Stimulated activated CD8-positive, alpha-beta memory T cell treated with anti-CD3 and anti-CD28 coated beads, Interleukin-7, amount 100 ng/mL, for 4 hours (primary cell): Measurements from ENCODE around the gene ADK.
"Not testable (repeated sequence)": the region's sequence is repeated elsewhere in the genome, so short reads cannot be mapped to it uniquely, and the experiment has no call there.

Source experiments
- DNase-seq, 2 donors: peaks; one replicate each; pipeline ENCODE4 v3.0.0-alpha.2; 2020; ENCODE audit warnings: low read depth in 2 of 2

ADK gene

GRCh38 chr10:74548676-74549075 is 397.7 kb downstream of the ADK start:
- DNase-seq, result no peak

DNA sequence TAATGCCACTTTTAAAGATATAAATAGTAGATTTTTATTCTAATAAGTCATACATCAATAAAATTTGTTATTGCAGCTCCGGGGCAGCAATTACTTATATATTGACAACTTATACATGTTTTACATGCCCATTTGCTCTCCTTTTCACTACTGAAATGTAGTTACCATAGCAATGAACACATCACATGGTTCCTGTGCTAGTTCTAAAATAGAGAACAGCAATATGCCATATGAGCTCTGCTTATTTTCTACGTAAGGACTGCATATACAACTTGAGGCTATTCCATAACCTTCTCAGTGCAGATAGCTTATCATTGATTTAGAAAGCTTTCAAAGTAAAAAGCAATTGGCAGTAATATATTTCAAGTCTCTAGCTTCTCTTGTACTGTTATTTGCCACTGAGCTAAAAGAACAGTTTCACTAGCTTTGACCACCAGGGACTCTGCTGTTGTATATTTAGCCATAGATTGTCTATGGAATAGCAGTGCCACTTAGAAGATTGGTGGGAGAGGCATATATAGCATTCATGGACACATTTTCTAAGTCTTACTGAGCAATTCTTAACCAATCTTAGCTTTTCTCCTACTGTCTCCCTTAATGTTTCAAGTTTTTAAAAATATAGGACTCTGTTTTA is 405.2 kb downstream of the ADK start:
- no peak for DNase-seq

DNA sequence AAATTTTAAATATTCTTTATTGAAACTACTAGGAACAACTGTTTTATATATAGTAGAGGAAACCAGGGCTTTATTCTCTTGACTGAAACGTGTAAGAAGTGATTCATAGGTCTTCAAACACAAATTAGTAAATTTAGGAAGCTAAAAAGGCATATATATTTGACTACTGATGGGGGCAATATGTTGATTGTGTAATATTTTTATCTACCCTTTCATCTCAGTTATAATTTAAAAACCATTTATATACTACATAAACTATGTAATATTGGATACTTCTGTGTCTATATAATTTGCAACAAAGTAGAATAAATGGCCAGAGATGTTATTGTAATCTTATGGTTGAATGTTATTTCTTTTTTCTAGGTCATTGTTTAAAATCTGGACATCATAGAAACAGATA is 406.1 kb downstream of the ADK start:
- DNase-seq, result no peak

GRCh38 chr10:74558403-74558802 is 407.4 kb downstream of the ADK start:
- DNase-seq, result no peak

- DNase-seq, result no peak
Measured at GRCh38 chr10:74558897-74559296, 407.9 kb downstream of the ADK start.

- DNase-seq, result not testable (repeated sequence)
Measured at GRCh38 chr10:74568896-74569295, 417.9 kb downstream of the ADK start.

DNA sequence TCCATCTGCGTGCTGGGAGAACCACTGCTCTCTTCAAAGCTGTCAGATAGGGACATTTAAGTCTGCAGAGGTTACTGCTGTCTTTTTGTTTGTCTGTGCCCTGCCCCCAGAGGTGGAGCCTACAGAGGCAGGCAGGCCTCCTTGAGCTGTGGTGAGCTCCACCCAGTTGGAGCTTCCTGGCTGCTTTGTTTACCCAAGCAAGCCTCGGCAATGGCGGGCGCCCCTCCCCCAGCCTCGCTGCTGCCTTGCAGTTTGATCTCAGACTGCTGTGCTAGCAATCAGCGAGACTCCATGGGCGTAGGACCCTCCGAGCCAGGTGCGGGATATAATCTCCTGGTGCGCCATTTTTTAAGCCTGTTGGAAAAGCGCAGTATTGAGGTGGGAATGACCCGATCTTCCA is 422.5 kb downstream of the ADK start:
- not testable (repeated sequence) for DNase-seq

GRCh38 chr10:74575191-74575720 is 424.2 kb downstream of the ADK start:
- no peak for DNase-seq

DNA sequence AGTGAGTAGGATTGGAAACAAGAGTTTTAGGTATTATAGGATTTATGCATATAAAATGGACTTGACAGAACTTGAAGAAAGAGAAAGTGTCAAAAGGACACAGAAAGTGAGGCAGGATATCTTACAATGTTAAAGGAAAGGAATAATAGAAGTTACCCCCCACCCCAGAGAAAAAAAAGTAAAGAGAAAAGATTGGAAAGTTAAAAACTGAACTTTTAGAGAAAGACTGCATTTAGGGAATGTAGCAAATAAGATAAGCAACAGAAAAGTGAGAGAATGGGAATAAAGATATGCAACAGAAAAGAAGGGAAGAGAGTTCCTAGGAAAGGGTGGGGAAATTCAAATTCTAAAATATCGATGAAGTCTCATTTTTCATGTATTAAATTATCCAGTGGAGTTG is 424.9 kb downstream of the ADK start:
- no peak for DNase-seq

- DNase-seq, result no peak
Measured at GRCh38 chr10:74576586-74576985, 425.6 kb downstream of the ADK start.

- DNase-seq, result not testable (repeated sequence)
Measured at GRCh38 chr10:74580438-74580837, 429.4 kb downstream of the ADK start.

- no peak for DNase-seq
Measured at GRCh38 chr10:74582566-74582965, 431.5 kb downstream of the ADK start.

DNA sequence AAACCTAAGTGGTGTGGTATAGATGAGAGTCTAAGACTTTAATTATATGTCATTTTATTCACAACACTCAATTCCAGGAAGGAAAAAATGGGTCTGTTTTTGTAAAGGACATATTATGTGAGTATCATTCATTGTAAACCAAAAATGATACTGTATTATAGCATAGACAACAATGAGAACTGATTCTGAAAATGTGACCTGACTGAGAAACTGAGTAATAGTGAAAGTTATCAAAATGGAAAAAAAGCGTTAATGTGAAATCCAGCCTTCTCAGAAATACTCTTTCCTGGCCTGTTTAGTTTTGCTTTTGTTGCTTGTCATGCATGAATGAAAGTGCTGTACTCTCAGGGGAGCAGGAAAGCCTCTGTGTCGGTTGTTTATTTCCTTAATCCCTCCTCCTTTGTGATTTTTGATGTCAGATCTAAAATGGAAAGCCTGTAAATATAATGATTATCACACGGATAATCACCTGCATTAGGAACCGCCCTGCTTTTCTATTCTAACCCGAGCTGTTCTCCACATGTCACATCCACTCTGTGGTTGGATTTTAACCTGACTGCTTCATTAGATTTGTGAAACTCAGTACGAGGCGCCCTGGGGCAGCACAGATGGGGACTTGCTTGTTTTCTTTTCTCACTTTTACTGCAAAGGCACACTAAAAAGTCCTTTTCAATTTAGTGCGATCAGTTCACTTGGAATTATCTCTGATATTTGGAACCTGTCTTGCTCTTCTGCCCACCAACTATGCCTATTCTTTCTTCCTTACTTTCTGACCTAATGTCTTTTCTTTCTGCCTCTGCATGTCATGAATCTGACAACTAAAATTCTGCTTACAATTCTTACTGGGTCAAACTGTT is 434.4 kb downstream of the ADK start:
- peak in 1 of 2 donors; percentile 7 for DNase-seq

DNA sequence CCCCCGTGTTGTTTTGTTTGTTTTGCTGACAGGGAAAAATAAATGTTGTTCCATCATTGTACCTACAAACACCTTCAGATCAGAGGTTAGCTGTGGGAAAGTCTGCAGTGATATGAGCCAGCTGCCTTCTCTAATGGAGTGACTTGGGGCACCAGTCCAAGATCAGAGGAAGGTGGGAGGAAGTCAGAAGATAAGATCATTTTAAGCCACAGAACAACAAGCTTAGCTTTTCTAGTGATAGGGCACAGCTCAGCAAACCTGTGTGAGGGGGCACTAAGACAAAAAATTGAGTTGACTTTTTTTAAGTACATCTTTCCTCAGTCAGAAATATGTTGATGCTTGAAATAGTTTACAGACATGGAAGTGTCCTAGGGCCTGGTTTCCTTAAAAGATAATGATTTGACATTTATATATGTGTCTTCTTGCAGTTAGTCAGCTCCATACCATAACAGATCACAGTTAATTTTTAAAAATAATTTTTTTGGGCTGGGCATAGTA is 435.1 kb downstream of the ADK start:
- peak in 1 of 2 donors; percentile 35 for DNase-seq

GRCh38 chr10:74587109-74587854 is 436.3 kb downstream of the ADK start:
- DNase-seq, result no peak

- DNase-seq, result peak; percentile 73 to 80
Measured at GRCh38 chr10:74589226-74589673, 438.2 kb downstream of the ADK start.

DNA sequence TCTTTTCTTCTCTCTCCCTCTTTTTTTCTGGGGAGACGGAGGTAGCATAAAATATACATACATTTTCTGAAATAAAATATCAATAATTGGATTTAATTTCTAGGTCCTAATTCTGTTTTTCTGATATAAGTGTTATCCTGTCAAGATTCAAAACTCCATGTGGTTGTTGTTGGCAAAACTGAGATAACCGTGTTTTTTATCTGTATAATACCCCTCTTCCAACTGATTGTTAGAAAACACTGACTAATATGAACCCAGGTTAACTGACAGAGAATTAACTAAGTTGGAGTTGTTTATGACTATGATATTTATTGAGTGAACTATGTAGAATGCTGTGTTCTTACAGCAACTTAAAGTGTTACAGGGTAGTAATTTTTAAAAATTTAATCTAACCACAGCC is 438.8 kb downstream of the ADK start:
- no peak for DNase-seq

GRCh38 chr10:74593470-74593869 is 442.4 kb downstream of the ADK start:
- no peak for DNase-seq

DNA sequence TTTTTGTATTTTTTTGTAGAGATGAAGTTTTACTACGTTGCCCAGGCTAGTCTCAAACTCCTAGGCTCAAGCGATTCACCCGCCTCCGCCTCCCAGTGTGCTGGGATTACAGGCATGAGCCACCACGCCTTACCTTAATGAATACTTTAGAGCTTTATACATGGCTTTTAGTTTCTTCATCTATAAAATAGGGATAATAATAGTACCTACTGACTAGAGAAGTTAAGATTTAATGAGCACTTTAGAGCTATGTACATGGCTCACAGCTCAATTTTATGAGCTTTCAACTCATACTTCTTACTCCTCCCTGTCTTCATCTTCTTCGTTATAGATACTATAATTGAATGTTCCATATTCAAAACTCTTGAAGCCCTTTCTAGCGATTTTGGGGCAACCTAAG is 445.7 kb downstream of the ADK start:
- DNase-seq, result no peak

DNA sequence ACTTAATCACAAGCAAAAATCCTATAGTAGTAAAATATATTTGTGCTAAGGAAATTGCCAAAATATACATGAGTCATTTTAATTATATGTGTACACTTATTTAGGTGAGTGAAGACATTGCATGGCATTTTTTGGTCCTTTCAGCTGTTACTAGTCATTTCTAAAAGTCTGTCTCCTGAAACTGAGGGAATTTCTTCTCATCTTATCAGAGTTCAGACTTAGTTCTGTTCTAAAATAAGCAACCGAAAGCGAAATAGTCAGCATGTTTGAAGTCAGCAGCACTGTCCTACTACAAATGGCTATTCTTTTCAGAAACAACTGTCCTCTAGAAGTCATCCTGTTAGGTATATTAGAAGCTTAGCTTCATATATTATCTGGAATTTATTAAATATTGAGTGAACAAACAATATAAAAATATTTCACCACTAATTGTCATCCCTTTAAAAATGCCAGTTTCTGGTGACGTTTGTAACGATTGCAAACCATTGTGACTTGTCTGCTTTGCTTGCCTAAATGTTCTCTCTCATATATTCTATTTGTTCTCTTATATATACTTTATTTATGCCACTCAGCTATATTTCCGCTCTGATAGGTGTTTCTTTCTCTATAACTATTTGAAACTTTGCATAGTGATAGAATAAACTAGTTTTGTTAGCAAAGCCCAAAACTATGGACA is 448.0 kb downstream of the ADK start:
- DNase-seq, result no peak

DNA sequence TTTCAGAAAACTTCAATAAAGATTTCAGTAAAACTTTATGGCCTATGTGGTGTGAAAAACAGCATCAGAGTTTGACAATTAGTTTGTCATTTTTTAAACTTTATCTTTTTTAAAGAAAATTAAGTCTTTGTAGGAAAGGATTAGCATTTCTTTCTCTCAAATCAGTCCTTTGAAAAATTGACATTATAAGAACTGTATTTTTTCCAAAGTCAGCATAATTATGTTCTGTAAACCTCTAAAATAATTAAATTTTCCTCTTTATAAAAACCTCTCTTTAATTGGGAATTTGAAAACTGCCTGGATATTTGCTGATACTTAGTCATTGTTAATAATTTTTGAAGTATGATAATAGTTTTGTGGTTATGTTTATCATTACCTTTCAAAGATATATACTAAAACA is 448.7 kb downstream of the ADK start:
- no peak for DNase-seq
